ENCODE measurements around the gene RAD54L.

DNA sequence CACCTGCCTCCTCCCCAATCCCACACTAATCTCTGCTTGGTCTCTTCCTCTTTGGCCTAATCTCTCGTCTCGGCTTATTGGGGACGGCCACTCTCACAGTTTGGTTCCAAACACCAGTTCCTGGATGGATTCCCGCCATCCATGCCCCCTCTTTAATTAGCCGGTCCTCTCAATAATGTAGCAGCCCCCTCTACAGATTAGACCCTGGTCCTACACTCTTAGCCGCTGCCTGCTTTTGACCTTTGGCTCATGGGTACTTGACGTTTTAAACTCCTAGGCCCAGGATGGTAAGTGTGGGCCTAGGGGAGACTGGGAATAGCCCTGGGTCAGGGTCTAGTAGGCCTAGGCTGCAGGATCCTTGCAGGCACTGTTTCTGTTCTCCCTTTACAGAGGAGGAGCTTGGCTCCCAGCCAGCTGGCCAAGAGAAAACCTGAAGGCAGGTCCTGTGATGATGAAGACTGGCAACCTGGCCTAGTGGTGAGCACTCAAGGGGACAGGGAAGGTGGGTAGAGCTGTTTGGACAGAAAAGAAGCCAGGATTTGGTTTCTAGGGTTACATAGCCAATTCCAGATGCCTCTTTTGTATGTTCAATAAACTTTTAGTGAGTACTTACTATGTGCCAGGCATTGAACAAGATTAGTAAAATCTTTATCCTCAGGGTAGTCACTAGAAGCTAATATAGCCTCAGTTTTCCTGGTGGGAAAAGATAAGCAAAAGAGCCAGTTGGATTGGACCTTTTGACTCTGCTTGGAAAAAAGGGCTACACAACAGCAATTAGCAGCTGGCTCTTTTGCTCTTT, 758 bp downstream of the RAD54L start:
- TF ChIP-seq, protein P1, sequence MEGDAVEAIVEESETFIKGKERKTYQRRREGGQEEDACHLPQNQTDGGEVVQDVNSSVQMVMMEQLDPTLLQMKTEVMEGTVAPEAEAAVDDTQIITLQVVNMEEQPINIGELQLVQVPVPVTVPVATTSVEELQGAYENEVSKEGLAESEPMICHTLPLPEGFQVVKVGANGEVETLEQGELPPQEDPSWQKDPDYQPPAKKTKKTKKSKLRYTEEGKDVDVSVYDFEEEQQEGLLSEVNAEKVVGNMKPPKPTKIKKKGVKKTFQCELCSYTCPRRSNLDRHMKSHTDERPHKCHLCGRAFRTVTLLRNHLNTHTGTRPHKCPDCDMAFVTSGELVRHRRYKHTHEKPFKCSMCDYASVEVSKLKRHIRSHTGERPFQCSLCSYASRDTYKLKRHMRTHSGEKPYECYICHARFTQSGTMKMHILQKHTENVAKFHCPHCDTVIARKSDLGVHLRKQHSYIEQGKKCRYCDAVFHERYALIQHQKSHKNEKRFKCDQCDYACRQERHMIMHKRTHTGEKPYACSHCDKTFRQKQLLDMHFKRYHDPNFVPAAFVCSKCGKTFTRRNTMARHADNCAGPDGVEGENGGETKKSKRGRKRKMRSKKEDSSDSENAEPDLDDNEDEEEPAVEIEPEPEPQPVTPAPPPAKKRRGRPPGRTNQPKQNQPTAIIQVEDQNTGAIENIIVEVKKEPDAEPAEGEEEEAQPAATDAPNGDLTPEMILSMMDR (conservative IDR thresholded peaks at IDR 0.05): no peak
- peak; percentile 37; the same call in 1 of the 2 replicates for TF ChIP-seq ZFX (IDR thresholded peaks at IDR 0.05)
